ENCODE results near the gene FGF19. TPM values are rescaled to one million over a fixed set of nuclear protein-coding genes. Genes with fewer than 3 reads are reported as not detected.

The FGF19 gene
- total RNA-seq, 4 donors from 2014 or later, result not detected

DNA sequence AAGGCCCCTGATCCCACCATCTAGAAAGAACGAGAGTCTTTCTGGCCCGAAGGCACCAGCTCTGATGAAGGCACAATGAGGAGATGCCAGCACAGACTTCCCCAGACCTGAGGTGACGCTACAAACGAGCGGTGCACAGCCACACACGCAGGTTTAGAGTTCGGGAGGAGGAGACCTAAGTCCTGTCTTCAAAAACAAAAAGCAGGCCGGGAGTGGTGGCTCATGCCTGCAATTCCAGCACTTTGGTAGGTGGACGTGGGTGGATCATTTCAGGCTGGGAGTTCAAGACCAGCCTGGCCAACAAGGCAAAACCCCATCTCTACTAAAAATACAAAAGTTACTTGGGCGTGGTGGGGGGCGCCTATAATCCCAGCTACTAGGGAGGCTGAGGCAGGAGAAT lies 38.2 kb downstream of the FGF19 start:
- TF ChIP-seq, protein P1, sequence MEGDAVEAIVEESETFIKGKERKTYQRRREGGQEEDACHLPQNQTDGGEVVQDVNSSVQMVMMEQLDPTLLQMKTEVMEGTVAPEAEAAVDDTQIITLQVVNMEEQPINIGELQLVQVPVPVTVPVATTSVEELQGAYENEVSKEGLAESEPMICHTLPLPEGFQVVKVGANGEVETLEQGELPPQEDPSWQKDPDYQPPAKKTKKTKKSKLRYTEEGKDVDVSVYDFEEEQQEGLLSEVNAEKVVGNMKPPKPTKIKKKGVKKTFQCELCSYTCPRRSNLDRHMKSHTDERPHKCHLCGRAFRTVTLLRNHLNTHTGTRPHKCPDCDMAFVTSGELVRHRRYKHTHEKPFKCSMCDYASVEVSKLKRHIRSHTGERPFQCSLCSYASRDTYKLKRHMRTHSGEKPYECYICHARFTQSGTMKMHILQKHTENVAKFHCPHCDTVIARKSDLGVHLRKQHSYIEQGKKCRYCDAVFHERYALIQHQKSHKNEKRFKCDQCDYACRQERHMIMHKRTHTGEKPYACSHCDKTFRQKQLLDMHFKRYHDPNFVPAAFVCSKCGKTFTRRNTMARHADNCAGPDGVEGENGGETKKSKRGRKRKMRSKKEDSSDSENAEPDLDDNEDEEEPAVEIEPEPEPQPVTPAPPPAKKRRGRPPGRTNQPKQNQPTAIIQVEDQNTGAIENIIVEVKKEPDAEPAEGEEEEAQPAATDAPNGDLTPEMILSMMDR (IDR thresholded peaks at IDR 0.05), result no peak

DNA sequence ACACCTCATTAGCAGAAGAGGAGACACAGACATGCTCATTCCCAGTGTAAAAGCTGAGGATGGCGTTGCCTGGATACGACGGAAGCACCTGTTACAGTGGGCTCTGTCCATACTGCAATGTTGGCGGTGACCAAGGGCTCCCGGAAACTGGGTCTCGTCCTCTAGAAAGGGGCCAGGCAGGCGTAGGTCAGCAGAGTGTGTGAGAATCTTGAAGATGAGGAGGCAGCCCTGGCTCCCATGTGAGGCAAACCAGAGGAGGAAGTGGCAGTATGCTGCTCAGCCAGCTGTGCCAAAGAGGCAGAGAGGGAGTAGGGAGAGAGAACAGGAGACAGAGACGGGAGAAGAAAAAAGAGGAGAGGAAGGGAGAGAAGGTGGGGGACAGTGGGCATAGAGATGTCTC lies 38.9 kb downstream of the FGF19 start:
- TF ChIP-seq, protein P1 (IDR thresholded peaks at IDR 0.05), result no peak
- DNase-seq (ENCODE audit: low spot score) (no peak), ATAC-seq (ENCODE audit: low FRiP score) (no peak)

More for the DNA sequence above, 38.2 kb downstream of the FGF19 start:
- DNase-seq (ENCODE audit: low spot score) (no peak), ATAC-seq (ENCODE audit: low FRiP score) (no peak)

DNA sequence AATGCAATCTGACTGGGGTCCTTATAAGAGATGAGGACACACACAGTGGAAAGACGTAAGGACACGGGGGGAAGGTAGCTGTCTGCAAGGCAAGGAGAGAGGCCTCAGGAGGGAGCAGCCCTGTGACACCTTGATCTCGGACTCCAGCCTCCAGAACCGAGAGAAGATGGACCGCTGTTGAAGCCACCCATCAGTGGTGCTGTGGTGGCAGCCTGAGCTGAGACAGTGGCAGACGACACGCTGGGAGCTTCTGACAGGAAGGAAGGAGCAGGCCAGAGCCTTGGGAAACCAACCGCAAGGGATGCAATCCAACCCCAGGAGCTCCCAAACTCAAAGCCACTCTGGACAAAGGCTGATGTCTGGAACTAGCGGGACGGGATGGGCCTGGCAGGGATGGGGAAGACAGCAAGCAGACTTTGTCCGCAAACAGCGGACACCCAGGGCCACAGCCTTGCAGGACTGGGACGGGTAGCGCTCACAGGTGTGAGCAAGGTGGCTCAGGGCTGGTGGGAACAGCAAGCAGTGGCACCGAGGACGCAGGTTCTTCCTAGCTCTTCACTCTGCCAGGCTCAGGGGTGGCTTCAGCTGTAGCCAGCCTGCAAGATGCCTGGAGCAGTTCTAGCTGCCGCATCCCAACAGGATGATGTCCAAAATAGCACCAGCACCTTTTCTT lies 39.6 kb downstream of the FGF19 start:
- TF ChIP-seq, protein P1 (IDR thresholded peaks at IDR 0.05), result no peak
- ATAC-seq (ENCODE audit: low FRiP score), result no peak
- no peak for DNase-seq (ENCODE audit: low spot score)

DNA sequence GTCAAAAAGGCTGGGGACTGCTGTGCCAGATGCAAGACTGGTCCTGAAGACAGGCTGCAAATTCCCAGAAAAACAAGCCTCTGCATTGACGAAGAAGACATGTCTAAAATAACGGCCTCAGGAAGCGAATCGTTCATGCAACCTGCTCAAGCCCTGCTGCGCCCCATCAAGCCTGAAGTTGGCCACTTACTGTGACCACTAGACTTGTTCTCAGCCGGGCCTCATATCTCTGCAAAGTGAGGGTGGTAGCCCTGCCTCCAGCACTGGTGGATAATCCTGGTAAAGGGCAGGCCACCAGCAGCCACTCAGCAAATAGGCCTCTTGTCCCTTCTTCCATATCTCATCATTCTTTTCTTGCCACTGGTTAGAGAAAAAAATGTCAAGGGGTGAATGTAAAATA lies 40.5 kb downstream of the FGF19 start:
- ATAC-seq (ENCODE audit: low FRiP score) (no peak), DNase-seq (ENCODE audit: low spot score) (no peak)
- TF ChIP-seq, protein P1 (IDR thresholded peaks at IDR 0.05), result no peak

DNA sequence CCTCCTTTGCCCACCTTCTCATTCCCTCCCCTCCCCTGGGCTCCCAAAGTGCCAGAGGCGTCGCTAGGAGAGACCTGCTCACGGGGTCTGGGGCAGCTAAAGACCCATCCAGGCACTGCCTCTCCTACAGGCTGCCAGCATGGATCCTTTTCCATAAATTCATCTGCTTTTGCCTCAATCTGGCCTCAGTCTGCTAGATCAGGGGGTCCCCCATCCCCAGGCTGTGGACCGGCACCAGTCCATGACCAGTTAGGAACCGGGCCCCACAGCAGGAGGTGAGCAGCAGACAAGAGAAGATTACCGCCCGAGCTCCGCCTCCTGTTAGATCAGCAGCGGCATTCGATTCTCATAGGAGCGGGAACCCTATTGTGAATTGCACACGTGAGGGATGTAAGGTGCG lies 41.0 kb downstream of the FGF19 start:
- no peak for DNase-seq (ENCODE audit: low spot score)
- no peak for ATAC-seq (ENCODE audit: low FRiP score)
- TF ChIP-seq, protein P1 (IDR thresholded peaks at IDR 0.05), result no peak

DNA sequence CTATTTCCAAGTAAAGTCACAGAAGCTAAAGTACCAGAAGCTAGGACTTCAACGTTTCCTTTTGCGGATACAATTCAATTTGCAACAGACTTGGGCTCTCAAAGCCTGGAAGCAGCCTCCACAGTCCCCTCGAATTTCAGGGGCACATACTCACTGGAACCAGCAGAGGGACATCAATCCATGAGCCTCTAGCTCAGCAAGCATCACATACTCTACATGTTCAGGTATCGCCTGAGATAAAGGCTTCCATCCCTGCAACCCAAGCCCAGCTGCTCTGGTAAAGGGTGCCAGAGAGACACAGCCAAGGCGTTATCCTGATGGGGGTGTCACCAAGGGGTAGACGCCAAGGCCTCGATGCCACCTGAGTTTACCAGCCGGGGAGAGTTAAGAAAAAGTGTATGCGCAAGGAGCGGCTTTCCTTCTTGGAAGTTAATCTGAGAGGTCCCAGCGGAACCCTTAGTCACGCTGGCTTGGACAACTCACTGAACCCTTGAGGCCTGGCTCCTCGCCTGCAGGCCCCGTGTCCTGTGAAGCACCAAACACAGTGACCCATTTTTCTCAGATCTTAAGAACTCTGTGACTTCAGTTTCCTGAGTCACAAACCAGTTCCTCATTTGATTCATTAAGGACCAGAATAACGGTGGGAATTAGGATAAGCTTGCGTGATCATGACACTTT lies 41.7 kb downstream of the FGF19 start:
- ATAC-seq (ENCODE audit: low FRiP score) (no peak), DNase-seq (ENCODE audit: low spot score) (no peak)
- TF ChIP-seq, protein P1 (IDR thresholded peaks at IDR 0.05), result no peak

DNA sequence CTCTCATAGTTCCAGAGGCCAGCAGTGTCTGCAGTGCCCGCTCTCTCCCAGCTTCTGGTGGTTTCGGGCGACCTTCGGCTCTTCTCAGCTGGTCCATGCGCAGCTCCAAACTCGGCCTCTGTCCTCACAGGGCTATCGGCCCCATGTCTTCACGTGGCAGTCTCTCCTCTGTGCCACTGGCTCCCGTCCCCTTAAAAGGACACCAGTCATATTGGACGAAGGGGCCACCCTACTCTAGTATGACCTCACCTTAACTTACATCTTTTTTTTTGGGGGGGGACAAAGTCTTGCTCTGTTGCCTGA lies 42.5 kb downstream of the FGF19 start:
- TF ChIP-seq, protein P1 (IDR thresholded peaks at IDR 0.05), result no peak
- ATAC-seq (ENCODE audit: low FRiP score), result no peak
- DNase-seq (ENCODE audit: low spot score), result no peak
